HL-60 (cell line): ENCODE data around the gene ACTL10.

ENCODE experiments used
- DNase-seq, 2 experiments: peaks; one replicate each; pipeline ENCODE4 v3.0.0-alpha.2; 2010 to 2020; ENCODE audit warnings: low read depth in 1 of 2, low spot score in 1 of 2
- H3K27ac ChIP-seq: fragments of 250-450 bp; sonication (Bioruptor Pico); replicated peaks from 2 replicates; pipeline ENCODE4 v1.5.1; 2020; ENCODE audit warnings: mild to moderate bottlenecking, moderate library complexity
- H3K27me3 ChIP-seq: fragments of 250-450 bp; sonication (Bioruptor Pico); 2 replicates; pipeline ENCODE4 v1.5.1; 2021; ENCODE audit warnings: mild to moderate bottlenecking, moderate library complexity; ENCODE audit not compliant: insufficient read depth, poor library complexity, severe bottlenecking
- H3K4me3 ChIP-seq: replicated peaks from 2 replicates; pipeline ENCODE4 v1.5.1; 2011; ENCODE audit warnings: mild to moderate bottlenecking, control low read depth, low read length; ENCODE audit not compliant: insufficient read depth
- GABPA ChIP-seq: IDR thresholded peaks from 2 replicates; pipeline ENCODE4 v1.6.1; 2012; ENCODE audit warnings: low read depth
- POLR2AphosphoS5 ChIP-seq: IDR thresholded peaks from 2 replicates; pipeline ENCODE4 v1.6.1; 2012; ENCODE audit warnings: low read depth
- REST ChIP-seq: IDR thresholded peaks from 2 replicates; pipeline ENCODE4 v1.6.1; 2012; ENCODE audit warnings: low read depth; ENCODE audit not compliant: insufficient replicate concordance
- SPI1 ChIP-seq: IDR thresholded peaks from 2 replicates; pipeline ENCODE4 v1.6.1; 2012; ENCODE audit warnings: low read depth, mild to moderate bottlenecking, borderline replicate concordance
- TF ChIP-seq, protein P1 (sequence below): IDR thresholded peaks from one replicate; pipeline ENCODE4 v1.5.1; 2011; ENCODE audit warnings: low read length, control low read depth, inconsistent platforms; ENCODE audit not compliant: insufficient read depth

Gene ACTL10

DNA sequence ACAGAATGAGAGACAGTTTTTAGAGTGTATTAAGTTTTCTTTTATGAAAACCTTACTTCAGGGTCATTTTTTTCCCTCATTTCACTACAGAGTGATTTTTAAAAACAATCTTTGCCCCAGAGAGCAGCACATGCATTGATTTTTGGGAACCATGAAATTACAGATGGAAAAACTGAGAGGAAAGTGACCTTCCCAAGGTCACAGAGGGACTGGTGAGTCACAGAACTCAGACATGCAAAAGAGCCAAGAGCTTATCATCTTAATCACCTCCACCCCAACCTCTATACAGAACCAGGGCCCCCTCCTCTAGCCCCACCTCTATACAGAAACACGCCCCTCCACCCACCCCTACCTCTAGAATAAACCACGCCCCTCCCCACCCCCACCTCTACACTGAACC lies 42.7 kb downstream of the ACTL10 start:
- H3K27me3 ChIP-seq = no peaks in the 10 kb centered on the region
- H3K27ac ChIP-seq = no peak overlapping the region
- no peak for DNase-seq
- TF ChIP-seq REST (no peak), GABPA (no peak), SPI1 (no peak), POLR2AphosphoS5 (no peak)
- TF ChIP-seq, protein P1, sequence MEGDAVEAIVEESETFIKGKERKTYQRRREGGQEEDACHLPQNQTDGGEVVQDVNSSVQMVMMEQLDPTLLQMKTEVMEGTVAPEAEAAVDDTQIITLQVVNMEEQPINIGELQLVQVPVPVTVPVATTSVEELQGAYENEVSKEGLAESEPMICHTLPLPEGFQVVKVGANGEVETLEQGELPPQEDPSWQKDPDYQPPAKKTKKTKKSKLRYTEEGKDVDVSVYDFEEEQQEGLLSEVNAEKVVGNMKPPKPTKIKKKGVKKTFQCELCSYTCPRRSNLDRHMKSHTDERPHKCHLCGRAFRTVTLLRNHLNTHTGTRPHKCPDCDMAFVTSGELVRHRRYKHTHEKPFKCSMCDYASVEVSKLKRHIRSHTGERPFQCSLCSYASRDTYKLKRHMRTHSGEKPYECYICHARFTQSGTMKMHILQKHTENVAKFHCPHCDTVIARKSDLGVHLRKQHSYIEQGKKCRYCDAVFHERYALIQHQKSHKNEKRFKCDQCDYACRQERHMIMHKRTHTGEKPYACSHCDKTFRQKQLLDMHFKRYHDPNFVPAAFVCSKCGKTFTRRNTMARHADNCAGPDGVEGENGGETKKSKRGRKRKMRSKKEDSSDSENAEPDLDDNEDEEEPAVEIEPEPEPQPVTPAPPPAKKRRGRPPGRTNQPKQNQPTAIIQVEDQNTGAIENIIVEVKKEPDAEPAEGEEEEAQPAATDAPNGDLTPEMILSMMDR = no peak
- no peak overlapping the region for H3K4me3 ChIP-seq

- TF ChIP-seq GABPA = no peak
- no peak for TF ChIP-seq POLR2AphosphoS5
- TF ChIP-seq, protein P1 = no peak
- H3K27ac ChIP-seq = no peak overlapping the region
Measured at GRCh38 chr20:33709905-33710541, 43.3 kb downstream of the ACTL10 start.

GRCh38 chr20:33710681-33711445 lies 44.1 kb downstream of the ACTL10 start:
- H3K27me3 ChIP-seq = no peaks in the 10 kb centered on the region
- H3K4me3 ChIP-seq = no peak overlapping the region
- TF ChIP-seq SPI1 (no peak), REST (no peak), GABPA (no peak), POLR2AphosphoS5 (no peak)
- TF ChIP-seq, protein P1 = no peak
- no peak for DNase-seq
- H3K27ac ChIP-seq = no peak overlapping the region

More at GRCh38 chr20:33709905-33710541, 43.3 kb downstream of the ACTL10 start:
- DNase-seq = no peak
- no peaks in the 10 kb centered on the region for H3K27me3 ChIP-seq
- no peak overlapping the region for H3K4me3 ChIP-seq

DNA sequence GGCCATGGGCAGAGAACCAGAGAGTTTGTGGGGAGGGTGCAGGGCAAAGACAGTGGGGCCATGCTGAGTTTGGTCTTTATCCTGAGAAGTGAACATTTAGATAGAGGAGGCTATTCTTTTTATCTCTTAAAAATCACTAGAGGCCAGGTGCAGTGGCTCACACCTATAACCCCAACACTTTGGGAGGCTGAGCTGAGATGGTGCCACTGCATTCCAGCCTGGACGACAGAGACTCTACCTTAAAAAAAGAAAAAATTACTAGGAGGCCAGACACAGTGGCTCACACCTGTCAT lies 44.6 kb downstream of the ACTL10 start:
- DNase-seq = no peak
- Histone ChIP-seq H3K27ac (no peak overlapping the region), H3K4me3 (no peak overlapping the region), H3K27me3 (no peaks in the 10 kb centered on the region)
- TF ChIP-seq SPI1 (no peak), POLR2AphosphoS5 (no peak), GABPA (no peak), REST (no peak)
- TF ChIP-seq, protein P1 = no peak
